Measurements from ENCODE around the gene ADGRD2. TPM values are rescaled to one million over a fixed set of nuclear protein-coding genes. Genes with fewer than 3 reads are reported as not detected.
A peak's percentile ranks its signal among the peaks of the same experiment; 100 is the strongest.

ADGRD2 gene
- total and polyA plus RNA-seq, 2 of the 13 experiments (the other 11 are each of a cell fraction or from before 2014, with no cell fraction given): not detected

DNA sequence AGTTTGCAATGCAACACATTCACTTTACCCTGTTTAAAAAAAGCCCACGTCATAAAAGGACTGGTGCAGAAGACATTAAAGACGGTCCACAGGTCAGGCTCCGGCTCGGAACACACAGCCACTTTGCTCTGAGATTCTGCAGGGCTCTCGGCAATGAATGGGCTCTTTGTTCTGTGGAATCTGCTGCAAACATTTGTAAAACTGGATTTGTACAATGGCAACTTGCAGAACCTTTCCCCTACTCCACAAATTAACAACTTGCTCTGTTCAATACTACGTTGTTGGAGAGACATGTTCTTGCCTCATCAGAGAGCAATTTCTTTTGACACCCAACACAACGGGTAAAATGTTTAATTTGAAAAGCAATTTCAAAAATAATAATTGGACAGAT, 70.0 kb downstream of the ADGRD2 start (continued):
- TF ChIP-seq, protein P1, sequence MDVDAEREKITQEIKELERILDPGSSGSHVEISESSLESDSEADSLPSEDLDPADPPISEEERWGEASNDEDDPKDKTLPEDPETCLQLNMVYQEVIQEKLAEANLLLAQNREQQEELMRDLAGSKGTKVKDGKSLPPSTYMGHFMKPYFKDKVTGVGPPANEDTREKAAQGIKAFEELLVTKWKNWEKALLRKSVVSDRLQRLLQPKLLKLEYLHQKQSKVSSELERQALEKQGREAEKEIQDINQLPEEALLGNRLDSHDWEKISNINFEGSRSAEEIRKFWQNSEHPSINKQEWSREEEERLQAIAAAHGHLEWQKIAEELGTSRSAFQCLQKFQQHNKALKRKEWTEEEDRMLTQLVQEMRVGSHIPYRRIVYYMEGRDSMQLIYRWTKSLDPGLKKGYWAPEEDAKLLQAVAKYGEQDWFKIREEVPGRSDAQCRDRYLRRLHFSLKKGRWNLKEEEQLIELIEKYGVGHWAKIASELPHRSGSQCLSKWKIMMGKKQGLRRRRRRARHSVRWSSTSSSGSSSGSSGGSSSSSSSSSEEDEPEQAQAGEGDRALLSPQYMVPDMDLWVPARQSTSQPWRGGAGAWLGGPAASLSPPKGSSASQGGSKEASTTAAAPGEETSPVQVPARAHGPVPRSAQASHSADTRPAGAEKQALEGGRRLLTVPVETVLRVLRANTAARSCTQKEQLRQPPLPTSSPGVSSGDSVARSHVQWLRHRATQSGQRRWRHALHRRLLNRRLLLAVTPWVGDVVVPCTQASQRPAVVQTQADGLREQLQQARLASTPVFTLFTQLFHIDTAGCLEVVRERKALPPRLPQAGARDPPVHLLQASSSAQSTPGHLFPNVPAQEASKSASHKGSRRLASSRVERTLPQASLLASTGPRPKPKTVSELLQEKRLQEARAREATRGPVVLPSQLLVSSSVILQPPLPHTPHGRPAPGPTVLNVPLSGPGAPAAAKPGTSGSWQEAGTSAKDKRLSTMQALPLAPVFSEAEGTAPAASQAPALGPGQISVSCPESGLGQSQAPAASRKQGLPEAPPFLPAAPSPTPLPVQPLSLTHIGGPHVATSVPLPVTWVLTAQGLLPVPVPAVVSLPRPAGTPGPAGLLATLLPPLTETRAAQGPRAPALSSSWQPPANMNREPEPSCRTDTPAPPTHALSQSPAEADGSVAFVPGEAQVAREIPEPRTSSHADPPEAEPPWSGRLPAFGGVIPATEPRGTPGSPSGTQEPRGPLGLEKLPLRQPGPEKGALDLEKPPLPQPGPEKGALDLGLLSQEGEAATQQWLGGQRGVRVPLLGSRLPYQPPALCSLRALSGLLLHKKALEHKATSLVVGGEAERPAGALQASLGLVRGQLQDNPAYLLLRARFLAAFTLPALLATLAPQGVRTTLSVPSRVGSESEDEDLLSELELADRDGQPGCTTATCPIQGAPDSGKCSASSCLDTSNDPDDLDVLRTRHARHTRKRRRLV (CRISPR knock-in tag; IDR thresholded peaks at IDR 0.05): no peak
- TF ChIP-seq ZNF33A (CRISPR knock-in tag; IDR thresholded peaks at IDR 0.05; ENCODE audit: borderline replicate concordance): no peak
- peak; percentile 51 for TF ChIP-seq HNF4G (IDR thresholded peaks at IDR 0.05; ENCODE audit: borderline replicate concordance, low read depth, low read length)
- TF ChIP-seq HNF4G (CRISPR knock-in tag; IDR thresholded peaks at IDR 0.05; ENCODE audit: borderline replicate concordance, low read depth): no peak; the same call in 1 of the 2 replicates
- no peak for TF ChIP-seq FIP1L1 (IDR thresholded peaks at IDR 0.05; ENCODE audit: borderline replicate concordance, insufficient read depth, low read depth, low read length)
- peak; percentile 35; the same call in 1 of the 2 replicates for TF ChIP-seq RARA (CRISPR knock-in tag; IDR thresholded peaks at IDR 0.05)
- peak in 1 of 2 experiments; percentile 71; a peak in 1 of 4 replicates for TF ChIP-seq KLF16 (CRISPR knock-in tag; IDR thresholded peaks at IDR 0.05)
- peak; percentile 49; the same call in 1 of the 2 replicates for TF ChIP-seq GATAD1 (CRISPR knock-in tag; IDR thresholded peaks at IDR 0.05)
- TF ChIP-seq SMC3 (IDR thresholded peaks at IDR 0.05; ENCODE audit: low read length): 0 out of 2 replicates have a peak, but pooled peaks have one; percentile 2
- peak; percentile 66 for TF ChIP-seq TEAD3 (CRISPR knock-in tag; optimal IDR thresholded peaks at IDR 0.05; ENCODE audit: borderline replicate concordance)
- peak; percentile 64 for TF ChIP-seq CEBPB (IDR thresholded peaks at IDR 0.05; ENCODE audit: borderline replicate concordance, low read depth, low read length)
- TF ChIP-seq, protein P2, sequence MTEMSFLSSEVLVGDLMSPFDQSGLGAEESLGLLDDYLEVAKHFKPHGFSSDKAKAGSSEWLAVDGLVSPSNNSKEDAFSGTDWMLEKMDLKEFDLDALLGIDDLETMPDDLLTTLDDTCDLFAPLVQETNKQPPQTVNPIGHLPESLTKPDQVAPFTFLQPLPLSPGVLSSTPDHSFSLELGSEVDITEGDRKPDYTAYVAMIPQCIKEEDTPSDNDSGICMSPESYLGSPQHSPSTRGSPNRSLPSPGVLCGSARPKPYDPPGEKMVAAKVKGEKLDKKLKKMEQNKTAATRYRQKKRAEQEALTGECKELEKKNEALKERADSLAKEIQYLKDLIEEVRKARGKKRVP (CRISPR knock-in tag; IDR thresholded peaks at IDR 0.05): 0 out of 4 replicates have a peak, but pooled peaks of 1 of the 2 experiments have one; percentile 20
- no peak for TF ChIP-seq SP1 (IDR thresholded peaks at IDR 0.05)
- TF ChIP-seq SP1 (CRISPR knock-in tag; IDR thresholded peaks at IDR 0.05): no peak
- TF ChIP-seq, protein P3, sequence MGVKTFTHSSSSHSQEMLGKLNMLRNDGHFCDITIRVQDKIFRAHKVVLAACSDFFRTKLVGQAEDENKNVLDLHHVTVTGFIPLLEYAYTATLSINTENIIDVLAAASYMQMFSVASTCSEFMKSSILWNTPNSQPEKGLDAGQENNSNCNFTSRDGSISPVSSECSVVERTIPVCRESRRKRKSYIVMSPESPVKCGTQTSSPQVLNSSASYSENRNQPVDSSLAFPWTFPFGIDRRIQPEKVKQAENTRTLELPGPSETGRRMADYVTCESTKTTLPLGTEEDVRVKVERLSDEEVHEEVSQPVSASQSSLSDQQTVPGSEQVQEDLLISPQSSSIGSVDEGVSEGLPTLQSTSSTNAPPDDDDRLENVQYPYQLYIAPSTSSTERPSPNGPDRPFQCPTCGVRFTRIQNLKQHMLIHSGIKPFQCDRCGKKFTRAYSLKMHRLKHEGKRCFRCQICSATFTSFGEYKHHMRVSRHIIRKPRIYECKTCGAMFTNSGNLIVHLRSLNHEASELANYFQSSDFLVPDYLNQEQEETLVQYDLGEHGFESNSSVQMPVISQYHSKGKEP (CRISPR knock-in tag; IDR thresholded peaks at IDR 0.05): no peak
- no peak for TF ChIP-seq WIZ (CRISPR knock-in tag; IDR thresholded peaks at IDR 0.05)
- no peak for TF ChIP-seq SP140L (CRISPR knock-in tag; IDR thresholded peaks at IDR 0.05; ENCODE audit: borderline replicate concordance)
- no peak for TF ChIP-seq ZNF772 (CRISPR knock-in tag; IDR thresholded peaks at IDR 0.05)
- TF ChIP-seq, protein P4, sequence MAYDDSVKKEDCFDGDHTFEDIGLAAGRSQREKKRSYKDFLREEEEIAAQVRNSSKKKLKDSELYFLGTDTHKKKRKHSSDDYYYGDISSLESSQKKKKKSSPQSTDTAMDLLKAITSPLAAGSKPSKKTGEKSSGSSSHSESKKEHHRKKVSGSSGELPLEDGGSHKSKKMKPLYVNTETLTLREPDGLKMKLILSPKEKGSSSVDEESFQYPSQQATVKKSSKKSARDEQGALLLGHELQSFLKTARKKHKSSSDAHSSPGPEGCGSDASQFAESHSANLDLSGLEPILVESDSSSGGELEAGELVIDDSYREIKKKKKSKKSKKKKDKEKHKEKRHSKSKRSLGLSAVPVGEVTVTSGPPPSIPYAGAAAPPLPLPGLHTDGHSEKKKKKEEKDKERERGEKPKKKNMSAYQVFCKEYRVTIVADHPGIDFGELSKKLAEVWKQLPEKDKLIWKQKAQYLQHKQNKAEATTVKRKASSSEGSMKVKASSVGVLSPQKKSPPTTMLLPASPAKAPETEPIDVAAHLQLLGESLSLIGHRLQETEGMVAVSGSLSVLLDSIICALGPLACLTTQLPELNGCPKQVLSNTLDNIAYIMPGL (CRISPR knock-in tag; IDR thresholded peaks at IDR 0.05; ENCODE audit: borderline replicate concordance in 1 of 2, low read depth in 1 of 2): 0 out of 4 replicates have a peak, but pooled peaks of 1 of the 2 experiments have one; percentile 47
- TF ChIP-seq YY1 (IDR thresholded peaks at IDR 0.05; ENCODE audit: insufficient read depth, insufficient replicate concordance, low read depth, low read length): peak; percentile 29
- 0 out of 2 replicates have a peak, but pooled peaks have one; percentile 14 for TF ChIP-seq GFI1 (CRISPR knock-in tag; IDR thresholded peaks at IDR 0.05; ENCODE audit: borderline replicate concordance)

All from HepG2 (cell line).